ENCODE measurements around the gene DHRS7B. TPM values are rescaled to one million over a fixed set of nuclear protein-coding genes. Genes with fewer than 3 reads are reported as not detected.
"Not testable (repeated sequence)": the region's sequence is repeated elsewhere in the genome, so short reads cannot be mapped to it uniquely, and the experiment has no call there.

DHRS7B gene
- total and polyA plus RNA-seq, 2 donors (not counting 1 experiment from before 2014, with no cell fraction given), result 15.5 to 21.5 TPM

DNA sequence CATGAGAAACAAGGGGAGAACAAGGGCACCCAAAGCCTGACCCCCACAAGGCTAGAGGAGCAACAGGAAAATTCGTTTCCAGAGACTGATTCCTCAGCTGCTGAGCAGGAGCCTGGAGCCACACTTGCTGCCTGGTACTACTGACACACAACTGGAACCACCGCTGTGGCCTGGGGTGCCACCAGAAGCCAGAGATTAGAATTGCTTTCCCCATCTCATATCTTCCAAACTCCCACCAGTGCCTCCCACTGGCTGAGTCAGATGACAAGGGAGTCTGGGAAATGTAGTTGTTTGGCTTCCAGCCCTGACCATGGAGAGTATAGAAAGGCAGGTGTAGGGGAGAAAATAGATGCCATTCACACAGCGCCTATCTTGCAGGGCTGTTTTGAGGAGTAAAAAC lies 91.3 kb downstream of the DHRS7B start:
- DNase-seq (ENCODE audit: low read depth in 2 of 2), result no peak
- Histone ChIP-seq H3K4me1 (ENCODE audit: control insufficient read depth, extremely low read depth, insufficient read depth, low read length) (peaks cover 5% of the 10 kb centered on the region), H3K9me3 (ENCODE audit: control insufficient read depth, insufficient read depth, low read depth, low read length) (no peaks in the 10 kb centered on the region), H3K36me3 (ENCODE audit: control insufficient read depth, insufficient read depth, low read length) (no peaks in the 10 kb centered on the region), H2AFZ (ENCODE audit: low read length) (no peak overlapping the region), H3K4me3 (replicated peaks in 1 of 4; ENCODE audit: control extremely low read depth in 1 of 4, insufficient read depth in 1 of 4, low read depth in 3 of 4, low read length in 4 of 4) (no peak overlapping the region), H3K27ac (ENCODE audit: insufficient read depth, low read length) (no peak overlapping the region), H3K9ac (ENCODE audit: insufficient read depth, low read length) (no peak overlapping the region), H3K27me3 (ENCODE audit: control insufficient read depth, insufficient read depth, low read length) (no peaks in the 10 kb centered on the region), H3K4me2 (ENCODE audit: extremely low read depth, insufficient read depth, low read length) (no peak overlapping the region), H3K79me2 (ENCODE audit: control insufficient read depth, insufficient read depth, low read length) (peaks cover 25% of the 10 kb centered on the region), H4K20me1 (ENCODE audit: control insufficient read depth, extremely low read depth, insufficient read depth, low read length) (no peaks in the 10 kb centered on the region)
- TF ChIP-seq EZH2 (IDR thresholded peaks at IDR 0.05; ENCODE audit: low read length, missing control alignments), result no peak
- TF ChIP-seq, protein P1, sequence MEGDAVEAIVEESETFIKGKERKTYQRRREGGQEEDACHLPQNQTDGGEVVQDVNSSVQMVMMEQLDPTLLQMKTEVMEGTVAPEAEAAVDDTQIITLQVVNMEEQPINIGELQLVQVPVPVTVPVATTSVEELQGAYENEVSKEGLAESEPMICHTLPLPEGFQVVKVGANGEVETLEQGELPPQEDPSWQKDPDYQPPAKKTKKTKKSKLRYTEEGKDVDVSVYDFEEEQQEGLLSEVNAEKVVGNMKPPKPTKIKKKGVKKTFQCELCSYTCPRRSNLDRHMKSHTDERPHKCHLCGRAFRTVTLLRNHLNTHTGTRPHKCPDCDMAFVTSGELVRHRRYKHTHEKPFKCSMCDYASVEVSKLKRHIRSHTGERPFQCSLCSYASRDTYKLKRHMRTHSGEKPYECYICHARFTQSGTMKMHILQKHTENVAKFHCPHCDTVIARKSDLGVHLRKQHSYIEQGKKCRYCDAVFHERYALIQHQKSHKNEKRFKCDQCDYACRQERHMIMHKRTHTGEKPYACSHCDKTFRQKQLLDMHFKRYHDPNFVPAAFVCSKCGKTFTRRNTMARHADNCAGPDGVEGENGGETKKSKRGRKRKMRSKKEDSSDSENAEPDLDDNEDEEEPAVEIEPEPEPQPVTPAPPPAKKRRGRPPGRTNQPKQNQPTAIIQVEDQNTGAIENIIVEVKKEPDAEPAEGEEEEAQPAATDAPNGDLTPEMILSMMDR (conservative IDR thresholded peaks at IDR 0.05 in 1 of 2, IDR thresholded peaks at IDR 0.05 in 1 of 2; ENCODE audit: low read depth in 1 of 2, low read length in 2 of 2), result no peak

DNA sequence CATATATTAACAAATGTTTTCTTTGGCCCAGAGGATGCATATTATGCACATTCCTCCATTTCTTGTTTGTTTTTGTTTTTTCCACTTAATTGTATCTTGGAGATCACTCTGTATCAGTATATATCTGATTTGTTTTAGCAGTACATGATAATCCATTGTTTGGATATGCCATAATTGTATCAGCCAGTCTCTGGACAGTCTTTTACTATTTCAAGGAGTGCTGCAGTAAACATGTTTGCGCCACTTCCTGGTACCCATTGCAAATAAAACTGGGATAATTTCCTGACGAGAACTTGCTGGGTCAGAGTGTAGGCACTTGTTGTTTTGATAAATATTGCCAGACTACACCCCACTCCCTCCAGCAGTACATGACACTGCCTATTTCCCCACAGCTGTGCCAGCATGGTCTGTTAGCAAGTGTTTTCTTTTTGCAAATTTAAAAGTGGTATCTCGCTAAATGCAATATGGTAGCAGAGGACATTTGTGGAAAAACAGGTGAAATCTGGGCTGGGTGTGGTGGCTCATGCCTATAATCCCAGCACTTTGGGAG lies 92.1 kb downstream of the DHRS7B start:
- peaks cover 5% of the 10 kb centered on the region for H3K4me1 ChIP-seq (ENCODE audit: control insufficient read depth, extremely low read depth, insufficient read depth, low read length)
- peaks cover 17% of the 10 kb centered on the region for H3K79me2 ChIP-seq (ENCODE audit: control insufficient read depth, insufficient read depth, low read length)
- no peak for DNase-seq (ENCODE audit: low read depth in 2 of 2)
- TF ChIP-seq, protein P1 (conservative IDR thresholded peaks at IDR 0.05 in 1 of 2, IDR thresholded peaks at IDR 0.05 in 1 of 2; ENCODE audit: low read depth in 1 of 2, low read length in 2 of 2), result no peak
- no peak for TF ChIP-seq EZH2 (IDR thresholded peaks at IDR 0.05; ENCODE audit: low read length, missing control alignments)
- H4K20me1 ChIP-seq (ENCODE audit: control insufficient read depth, extremely low read depth, insufficient read depth, low read length), result no peaks in the 10 kb centered on the region
- H3K4me3 ChIP-seq (replicated peaks in 1 of 4; ENCODE audit: control extremely low read depth in 1 of 4, insufficient read depth in 1 of 4, low read depth in 3 of 4, low read length in 4 of 4), result no peak overlapping the region
- no peaks in the 10 kb centered on the region for H3K36me3 ChIP-seq (ENCODE audit: control insufficient read depth, insufficient read depth, low read length)
- no peak overlapping the region for H3K4me2 ChIP-seq (ENCODE audit: extremely low read depth, insufficient read depth, low read length)
- H3K9ac ChIP-seq (ENCODE audit: insufficient read depth, low read length), result no peak overlapping the region
- no peaks in the 10 kb centered on the region for H3K27me3 ChIP-seq (ENCODE audit: control insufficient read depth, insufficient read depth, low read length)
- no peak overlapping the region for H2AFZ ChIP-seq (ENCODE audit: low read length)
- no peak overlapping the region for H3K27ac ChIP-seq (ENCODE audit: insufficient read depth, low read length)
- H3K9me3 ChIP-seq (ENCODE audit: control insufficient read depth, insufficient read depth, low read depth, low read length), result no peaks in the 10 kb centered on the region

DNA sequence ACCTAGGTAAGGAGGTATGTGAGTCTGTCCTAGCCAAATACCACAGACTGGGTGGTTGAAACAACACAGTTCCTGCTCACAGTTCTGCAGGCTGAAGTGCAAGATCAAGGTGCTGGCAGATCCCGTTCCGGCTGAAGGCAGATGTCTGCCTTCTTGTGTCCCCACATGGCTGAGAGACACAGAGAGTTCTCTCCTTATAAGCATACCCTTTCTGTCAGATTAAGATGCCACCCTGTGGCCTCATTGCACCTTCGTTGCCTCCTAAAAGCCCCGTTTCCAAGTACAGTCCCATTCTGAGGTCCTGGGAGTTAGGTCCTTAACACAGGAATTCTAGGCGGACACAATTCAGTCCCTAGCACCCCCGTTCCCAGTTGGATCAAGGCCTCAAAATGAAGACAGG lies 96.3 kb downstream of the DHRS7B start:
- H3K27me3 ChIP-seq (ENCODE audit: control insufficient read depth, insufficient read depth, low read length), result no peaks in the 10 kb centered on the region
- no peaks in the 10 kb centered on the region for H3K79me2 ChIP-seq (ENCODE audit: control insufficient read depth, insufficient read depth, low read length)
- no peak overlapping the region for H3K4me2 ChIP-seq (ENCODE audit: extremely low read depth, insufficient read depth, low read length)
- H3K4me1 ChIP-seq (ENCODE audit: control insufficient read depth, extremely low read depth, insufficient read depth, low read length), result no peaks in the 10 kb centered on the region
- H3K9me3 ChIP-seq (ENCODE audit: control insufficient read depth, insufficient read depth, low read depth, low read length), result no peaks in the 10 kb centered on the region
- no peak for TF ChIP-seq EZH2 (IDR thresholded peaks at IDR 0.05; ENCODE audit: low read length, missing control alignments)
- TF ChIP-seq, protein P1 (conservative IDR thresholded peaks at IDR 0.05 in 1 of 2, IDR thresholded peaks at IDR 0.05 in 1 of 2; ENCODE audit: low read depth in 1 of 2, low read length in 2 of 2), result no peak
- no peak overlapping the region for H3K4me3 ChIP-seq (replicated peaks in 1 of 4; ENCODE audit: control extremely low read depth in 1 of 4, insufficient read depth in 1 of 4, low read depth in 3 of 4, low read length in 4 of 4)
- H3K27ac ChIP-seq (ENCODE audit: insufficient read depth, low read length), result no peak overlapping the region
- no peak overlapping the region for H2AFZ ChIP-seq (ENCODE audit: low read length)
- no peak overlapping the region for H3K9ac ChIP-seq (ENCODE audit: insufficient read depth, low read length)
- H4K20me1 ChIP-seq (ENCODE audit: control insufficient read depth, extremely low read depth, insufficient read depth, low read length), result no peaks in the 10 kb centered on the region
- H3K36me3 ChIP-seq (ENCODE audit: control insufficient read depth, insufficient read depth, low read length), result no peaks in the 10 kb centered on the region
- no peak for DNase-seq (ENCODE audit: low read depth in 2 of 2)

DNA sequence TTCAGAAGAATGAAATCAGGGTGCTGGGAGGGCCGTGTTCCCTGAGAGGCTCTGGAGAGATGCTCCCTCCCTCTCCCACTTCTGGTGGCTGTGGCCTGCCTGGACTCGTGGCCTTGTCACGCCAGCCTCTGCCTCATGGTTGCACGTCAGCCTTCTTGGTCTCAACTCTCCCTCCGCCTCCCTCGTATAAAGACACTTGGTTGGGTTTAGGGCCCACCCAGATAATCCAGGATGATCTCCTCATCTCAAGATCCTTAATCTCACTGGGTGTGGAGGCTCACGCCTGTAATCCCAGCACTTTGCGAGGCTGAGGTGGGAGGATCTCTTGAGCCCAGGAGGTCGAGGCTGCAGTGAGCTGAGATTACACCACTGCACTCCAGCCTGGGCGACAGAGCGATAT lies 100.5 kb downstream of the DHRS7B start:
- not testable (repeated sequence) for H3K4me1 ChIP-seq (ENCODE audit: control insufficient read depth, extremely low read depth, insufficient read depth, low read length); H3K27me3 ChIP-seq (ENCODE audit: control insufficient read depth, insufficient read depth, low read length); H2AFZ ChIP-seq (ENCODE audit: low read length); H3K9me3 ChIP-seq (ENCODE audit: control insufficient read depth, insufficient read depth, low read depth, low read length); H4K20me1 ChIP-seq (ENCODE audit: control insufficient read depth, extremely low read depth, insufficient read depth, low read length); H3K4me2 ChIP-seq (ENCODE audit: extremely low read depth, insufficient read depth, low read length); H3K27ac ChIP-seq (ENCODE audit: insufficient read depth, low read length); H3K9ac ChIP-seq (ENCODE audit: insufficient read depth, low read length); DNase-seq (ENCODE audit: low read depth in 2 of 2); H3K4me3 ChIP-seq (replicated peaks in 1 of 4; ENCODE audit: control extremely low read depth in 1 of 4, insufficient read depth in 1 of 4, low read depth in 3 of 4, low read length in 4 of 4); H3K79me2 ChIP-seq (ENCODE audit: control insufficient read depth, insufficient read depth, low read length); H3K36me3 ChIP-seq (ENCODE audit: control insufficient read depth, insufficient read depth, low read length)
